Neural progenitor cell (in vitro differentiated cells): ENCODE data around the gene MYH6. TPM values are rescaled to one million over a fixed set of nuclear protein-coding genes. Genes with fewer than 3 reads are reported as not detected.
A peak's percentile ranks its signal among the peaks of the same experiment; 100 is the strongest.

Experiments
- DNase-seq: peaks from one replicate; pipeline ENCODE4 v3.0.0-alpha.2; 2016; ENCODE audit warnings: low spot score
- H2AFZ ChIP-seq: fragments of 200-600 bp; sonication (generic); replicated peaks from 2 replicates; pipeline ENCODE4 v1.6.1; 2016; ENCODE audit warnings: antibody characterized with exemption
- H3F3A ChIP-seq: fragments of 200-600 bp; sonication (generic); 2 replicates; pipeline ENCODE4 v1.6.1; 2016; ENCODE audit warnings: antibody characterized with exemption, low read depth
- H3K27ac ChIP-seq: fragments of 200-600 bp; sonication (generic); 2 replicates; pipeline ENCODE4 v1.5.1; 2016; ENCODE audit warnings: mild to moderate bottlenecking
- H3K27me3 ChIP-seq: fragments of 200-600 bp; sonication (generic); 2 replicates; pipeline ENCODE4 v1.6.1; 2016; ENCODE audit warnings: mild to moderate bottlenecking, moderate library complexity
- H3K36me3 ChIP-seq: fragments of 200-600 bp; sonication (generic); 2 replicates; pipeline ENCODE4 v1.5.1; 2016
- H3K4me1 ChIP-seq: fragments of 200-600 bp; sonication (generic); 2 replicates; pipeline ENCODE4 v1.6.1; 2016; ENCODE audit warnings: mixed run types
- H3K4me2 ChIP-seq: fragments of 200-600 bp; sonication (generic); 2 replicates; pipeline ENCODE4 v1.6.1; 2016
- H3K4me3 ChIP-seq: fragments of 200-600 bp; sonication (generic); 2 replicates; pipeline ENCODE4 v1.5.1; 2016
- H3K79me2 ChIP-seq: fragments of 200-600 bp; sonication (generic); 2 replicates; pipeline ENCODE4 v1.6.1; 2016; ENCODE audit warnings: low read depth
- H3K9ac ChIP-seq: fragments of 200-600 bp; sonication (generic); 2 replicates; pipeline ENCODE4 v1.6.1; 2016
- H3K9me3 ChIP-seq: fragments of 200-600 bp; sonication (generic); 2 replicates; pipeline ENCODE4 v1.5.1; 2016; ENCODE audit warnings: low read depth
- H4K20me1 ChIP-seq: fragments of 200-600 bp; sonication (generic); 2 replicates; pipeline ENCODE4 v1.6.1; 2016; ENCODE audit warnings: low read depth
- H3K27ac Mint-ChIP-seq: 3 replicates; pipeline ENCODE4 v1.8.0; 2021; ENCODE audit warnings: mixed read lengths
- H3K27me3 Mint-ChIP-seq: 2 replicates; pipeline ENCODE4 v1.8.0; 2022; ENCODE audit warnings: low read depth, mild to moderate bottlenecking, inconsistent platforms, moderate library complexity, mixed read lengths; ENCODE audit not compliant: insufficient read depth
- H3K36me3 Mint-ChIP-seq: 3 replicates; pipeline ENCODE4 v1.8.0; 2021; ENCODE audit warnings: mixed read lengths
- H3K4me1 Mint-ChIP-seq: 3 replicates; pipeline ENCODE4 v1.8.0; 2021; ENCODE audit warnings: mixed read lengths
- H3K4me3 Mint-ChIP-seq: 3 replicates; pipeline ENCODE4 v1.8.0; 2021; ENCODE audit warnings: mild to moderate bottlenecking, moderate library complexity, mixed read lengths
- H3K9me3 Mint-ChIP-seq: 3 replicates; pipeline ENCODE4 v1.8.0; 2020; ENCODE audit warnings: mixed read lengths
- CTCF ChIP-seq: fragments of 200-600 bp; sonication (generic); IDR thresholded peaks from 2 replicates; pipeline ENCODE4 v1.5.1; 2017; ENCODE audit warnings: antibody characterized with exemption, mild to moderate bottlenecking
- EZH2 ChIP-seq: fragments of 200-600 bp; sonication (generic); IDR thresholded peaks from 2 replicates; pipeline ENCODE4 v1.6.1; 2017; ENCODE audit warnings: antibody characterized with exemption, mild to moderate bottlenecking, moderate library complexity
- EZH2phosphoT487 ChIP-seq: fragments of 200-600 bp; sonication (generic); IDR thresholded peaks from 2 replicates; pipeline ENCODE4 v1.6.1; 2017; ENCODE audit warnings: antibody characterized with exemption
- total RNA-seq: library from RNA; depleted of rRNA; stranded (reverse); fragments of >200 nt; gene quantifications from 2 replicates; pipeline ENCODE4 v1.2.3, GENCODE V29; 2015; ENCODE audit warnings: low replicate concordance

The MYH6 gene
- total RNA-seq, 1 donor from 2014 or later = not detected

DNA sequence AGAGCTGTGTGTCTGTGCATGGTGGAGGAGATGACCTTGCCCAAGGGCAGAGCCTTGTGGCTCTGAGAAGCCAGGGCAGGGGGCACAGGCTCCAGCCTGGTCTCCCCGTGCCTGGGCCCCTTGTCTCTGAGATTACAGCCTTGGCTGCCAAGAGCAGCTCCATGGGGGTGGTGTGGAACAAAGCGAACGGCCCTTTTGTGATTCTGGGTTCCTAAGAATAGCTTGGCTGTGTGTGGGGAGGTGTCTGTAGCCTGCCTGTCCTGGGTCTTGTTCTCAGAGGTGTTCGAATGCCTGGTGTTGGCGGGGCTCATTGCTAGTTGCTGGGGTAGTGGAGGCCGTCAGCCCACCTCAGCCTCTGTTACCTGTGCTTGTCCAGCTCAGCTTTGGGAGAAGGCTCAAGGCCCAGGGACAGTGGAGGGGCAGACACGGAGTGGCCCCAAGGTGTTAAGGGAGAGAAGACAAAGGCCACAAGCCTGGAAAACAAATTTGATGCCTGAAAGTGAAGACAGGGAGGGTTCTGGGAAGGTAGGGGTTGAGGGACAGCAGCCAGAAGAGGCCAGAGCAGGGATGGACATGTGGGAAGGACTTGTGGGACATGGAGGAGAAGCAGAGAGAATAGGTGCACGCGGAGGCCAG, 34.8 kb upstream of the MYH6 start:
- peak overlapping the region; percentile 95 for H3K27ac Mint-ChIP-seq
- peaks cover 29% of the 10 kb centered on the region for H3F3A ChIP-seq
- H3K4me3 ChIP-seq = no peak overlapping the region
- no peak overlapping the region for H3K9ac ChIP-seq
- H3K4me1 Mint-ChIP-seq = peaks cover 45% of the 10 kb centered on the region
- peak overlapping the region; percentile 54 for H2AFZ ChIP-seq
- H3K27ac ChIP-seq = no peak overlapping the region
- no peak overlapping the region for H3K4me3 Mint-ChIP-seq
- no peaks in the 10 kb centered on the region for H3K9me3 Mint-ChIP-seq
- H3K9me3 ChIP-seq = no peaks in the 10 kb centered on the region
- DNase-seq = peak; percentile 78
- peaks cover 12% of the 10 kb centered on the region for H3K27me3 Mint-ChIP-seq
- H3K27me3 ChIP-seq = peaks cover 9% of the 10 kb centered on the region
- H3K4me2 ChIP-seq = peak overlapping the region; percentile 75
- peaks cover 43% of the 10 kb centered on the region for H3K4me1 ChIP-seq
- no peaks in the 10 kb centered on the region for H3K79me2 ChIP-seq
- TF ChIP-seq EZH2phosphoT487 (no peak), CTCF (no peak), EZH2 (no peak)
- no peaks in the 10 kb centered on the region for H3K36me3 ChIP-seq
- H4K20me1 ChIP-seq = no peaks in the 10 kb centered on the region
- no peaks in the 10 kb centered on the region for H3K36me3 Mint-ChIP-seq

- H3K36me3 Mint-ChIP-seq = no peaks in the 10 kb centered on the region
- no peak overlapping the region for H2AFZ ChIP-seq
- H3K27me3 Mint-ChIP-seq = peaks cover 12% of the 10 kb centered on the region
- peaks cover 46% of the 10 kb centered on the region for H3F3A ChIP-seq
- peaks cover 61% of the 10 kb centered on the region for H3K4me1 ChIP-seq
- H3K27me3 ChIP-seq = peaks cover 9% of the 10 kb centered on the region
- H4K20me1 ChIP-seq = no peaks in the 10 kb centered on the region
- no peaks in the 10 kb centered on the region for H3K36me3 ChIP-seq
- no peak overlapping the region for H3K27ac ChIP-seq
- H3K79me2 ChIP-seq = no peaks in the 10 kb centered on the region
- peaks cover 63% of the 10 kb centered on the region for H3K4me1 Mint-ChIP-seq
- no peak overlapping the region for H3K27ac Mint-ChIP-seq
- H3K4me3 ChIP-seq = no peak overlapping the region
- DNase-seq = no peak
- no peak overlapping the region for H3K4me2 ChIP-seq
- no peaks in the 10 kb centered on the region for H3K9me3 Mint-ChIP-seq
- TF ChIP-seq EZH2 = no peak
- TF ChIP-seq CTCF = no peak
- no peak for TF ChIP-seq EZH2phosphoT487
- no peak overlapping the region for H3K4me3 Mint-ChIP-seq
- H3K9ac ChIP-seq = no peak overlapping the region
- H3K9me3 ChIP-seq = no peaks in the 10 kb centered on the region
Measured at GRCh38 chr14:23441076-23441475, 33.0 kb upstream of the MYH6 start.

GRCh38 chr14:23439107-23439835, 31.2 kb upstream of the MYH6 start:
- H3K36me3 Mint-ChIP-seq = peaks cover 2% of the 10 kb centered on the region
- H3K27ac ChIP-seq = peak overlapping the region; percentile 75
- H3K4me1 ChIP-seq = peaks cover 70% of the 10 kb centered on the region
- H3K79me2 ChIP-seq = no peaks in the 10 kb centered on the region
- H3K4me3 ChIP-seq = no peak overlapping the region
- peaks cover 16% of the 10 kb centered on the region for H3K27me3 Mint-ChIP-seq
- peak overlapping the region; percentile 65 for H3K4me2 ChIP-seq
- peaks cover 9% of the 10 kb centered on the region for H3K27me3 ChIP-seq
- H3K27ac Mint-ChIP-seq = peak overlapping the region; percentile 100
- peaks cover 78% of the 10 kb centered on the region for H3K4me1 Mint-ChIP-seq
- no peaks in the 10 kb centered on the region for H3K9me3 ChIP-seq
- peak overlapping the region; percentile 69 for H3K4me3 Mint-ChIP-seq
- H2AFZ ChIP-seq = peak overlapping the region; percentile 64
- H3K36me3 ChIP-seq = no peaks in the 10 kb centered on the region
- no peak for DNase-seq
- no peaks in the 10 kb centered on the region for H4K20me1 ChIP-seq
- TF ChIP-seq EZH2phosphoT487 (no peak), CTCF (no peak), EZH2 (no peak)
- H3K9me3 Mint-ChIP-seq = no peaks in the 10 kb centered on the region
- H3K9ac ChIP-seq = no peak overlapping the region
- peaks cover 49% of the 10 kb centered on the region for H3F3A ChIP-seq
